ENCODE data around the gene GALNT2. TPM values are rescaled to one million over a fixed set of nuclear protein-coding genes. Genes with fewer than 3 reads are reported as not detected.

GALNT2 gene
- polyA plus RNA-seq, 3 donors = 19.6 to 25.6 (median 23.4) TPM

- H3K4me1 Mint-ChIP-seq = peaks cover 57% of the 10 kb centered on the region
- WGBS (ENCODE audit: insufficient coverage) = 90% methylated on average over 2 of the region's 5 CpGs
- no peak overlapping the region for H3K27ac ChIP-seq (ENCODE audit: low read depth in 1 of 2, low read length in 2 of 2)
- H3K4me3 Mint-ChIP-seq = no peak overlapping the region
- no peaks in the 10 kb centered on the region for H3K9me3 ChIP-seq (replicated peaks in 1 of 2; ENCODE audit: control insufficient read depth in 1 of 2, insufficient read depth in 1 of 2, low read length in 2 of 2)
- H3K4me2 ChIP-seq (replicated peaks; ENCODE audit: extremely low read depth, low read length, poor library complexity, severe bottlenecking) = no peak overlapping the region
- H3K9ac ChIP-seq (ENCODE audit: insufficient read depth, low read length, poor library complexity, severe bottlenecking) = no peak overlapping the region
- H3K27me3 Mint-ChIP-seq (ENCODE audit: low read depth in 3 of 3) = no peaks in the 10 kb centered on the region
- peaks cover 6 to 11% of the 10 kb centered on the region in 2 donors for H3K36me3 Mint-ChIP-seq
- no peak overlapping the region for H2AFZ ChIP-seq (ENCODE audit: insufficient read depth, low read depth, low read length, poor library complexity, severe bottlenecking)
- intact Hi-C loops (cut with micrococcal nuclease) = loop anchor here in 1 of 2 donors (5.0 kb wide), 1 partner anchor 36 kb away; the partner anchor contains the start of gene GALNT2
- H3K27me3 ChIP-seq (ENCODE audit: control insufficient read depth in 2 of 2, insufficient read depth in 2 of 2, low read length in 2 of 2) = no peaks in the 10 kb centered on the region
- H3K36me3 ChIP-seq (replicated peaks in 1 of 2; ENCODE audit: control insufficient read depth in 1 of 2, insufficient read depth in 2 of 2, low read length in 2 of 2) = no peaks in the 10 kb centered on the region
- peak overlapping the region in 2 of 7 donors; percentile 11 to 57 for H3K27ac Mint-ChIP-seq
- DNase-seq = no peak
- peaks cover 41 to 53% of the 10 kb centered on the region in 2 donors for H3K4me1 ChIP-seq (ENCODE audit: control insufficient read depth in 1 of 2, insufficient read depth in 2 of 2, low read length in 2 of 2)
- TF ChIP-seq, protein P1, sequence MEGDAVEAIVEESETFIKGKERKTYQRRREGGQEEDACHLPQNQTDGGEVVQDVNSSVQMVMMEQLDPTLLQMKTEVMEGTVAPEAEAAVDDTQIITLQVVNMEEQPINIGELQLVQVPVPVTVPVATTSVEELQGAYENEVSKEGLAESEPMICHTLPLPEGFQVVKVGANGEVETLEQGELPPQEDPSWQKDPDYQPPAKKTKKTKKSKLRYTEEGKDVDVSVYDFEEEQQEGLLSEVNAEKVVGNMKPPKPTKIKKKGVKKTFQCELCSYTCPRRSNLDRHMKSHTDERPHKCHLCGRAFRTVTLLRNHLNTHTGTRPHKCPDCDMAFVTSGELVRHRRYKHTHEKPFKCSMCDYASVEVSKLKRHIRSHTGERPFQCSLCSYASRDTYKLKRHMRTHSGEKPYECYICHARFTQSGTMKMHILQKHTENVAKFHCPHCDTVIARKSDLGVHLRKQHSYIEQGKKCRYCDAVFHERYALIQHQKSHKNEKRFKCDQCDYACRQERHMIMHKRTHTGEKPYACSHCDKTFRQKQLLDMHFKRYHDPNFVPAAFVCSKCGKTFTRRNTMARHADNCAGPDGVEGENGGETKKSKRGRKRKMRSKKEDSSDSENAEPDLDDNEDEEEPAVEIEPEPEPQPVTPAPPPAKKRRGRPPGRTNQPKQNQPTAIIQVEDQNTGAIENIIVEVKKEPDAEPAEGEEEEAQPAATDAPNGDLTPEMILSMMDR (IDR thresholded peaks at IDR 0.05) = no peak
- H4K20me1 ChIP-seq (ENCODE audit: insufficient read depth, low read length) = peaks cover 99% of the 10 kb centered on the region
- H3K79me2 ChIP-seq (ENCODE audit: insufficient read depth, low read length) = peaks cover 90% of the 10 kb centered on the region
- no peak overlapping the region for H3K4me3 ChIP-seq (replicated peaks in 1 of 3; ENCODE audit: low read depth in 2 of 3, low read length in 3 of 3)
- no peaks in the 10 kb centered on the region for H3K9me3 Mint-ChIP-seq
Measured at GRCh38 chr1:230103306-230104173, 36.5 kb downstream of the GALNT2 start.

DNA sequence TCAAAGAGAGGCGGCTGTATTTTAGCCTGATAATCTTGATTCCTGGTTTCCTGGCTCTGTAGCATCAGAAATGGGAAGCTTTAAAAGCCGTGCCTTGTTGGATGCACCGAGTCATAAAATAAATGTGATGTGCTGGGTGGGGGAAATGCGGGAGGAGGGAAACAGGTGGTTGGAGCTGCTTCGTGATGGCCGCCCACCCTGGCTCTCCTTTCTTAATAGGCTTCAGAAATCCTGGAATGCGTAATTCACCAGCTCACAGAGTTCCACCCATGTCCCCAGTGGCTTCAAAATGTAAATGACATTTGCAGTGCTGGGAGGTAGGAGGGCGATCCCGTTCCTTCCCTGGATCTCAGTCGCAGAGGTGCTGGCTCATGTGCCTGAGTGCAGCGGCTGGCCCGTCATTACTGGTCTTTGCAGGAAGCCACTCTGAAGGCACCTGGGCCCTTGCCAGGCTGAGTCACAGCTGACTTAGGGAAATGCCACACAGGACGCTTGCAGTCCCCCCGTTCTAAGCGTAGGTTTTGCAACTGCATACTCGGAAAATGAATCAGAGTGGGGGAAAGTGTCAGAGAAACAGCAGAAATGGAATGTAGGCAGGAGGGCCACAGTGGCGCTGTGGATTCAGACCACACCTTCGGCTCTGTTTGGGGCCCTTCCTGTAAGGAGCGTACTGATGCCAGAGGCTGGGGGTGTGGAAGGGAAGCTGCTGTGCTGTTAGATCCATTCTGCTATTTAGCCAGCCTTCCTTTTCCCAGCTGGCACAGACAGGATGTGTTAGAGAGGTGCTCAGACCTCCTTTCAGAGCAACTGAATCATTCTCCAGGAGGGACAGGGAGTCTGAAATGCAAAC is 37.6 kb downstream of the GALNT2 start:
- Histone ChIP-seq H3K27ac (ENCODE audit: low read depth in 1 of 2, low read length in 2 of 2) (peak overlapping the region; percentile 9 to 65), H3K4me1 (ENCODE audit: control insufficient read depth in 1 of 2, insufficient read depth in 2 of 2, low read length in 2 of 2) (peaks cover 41 to 53% of the 10 kb centered on the region in 2 donors), H2AFZ (ENCODE audit: insufficient read depth, low read depth, low read length, poor library complexity, severe bottlenecking) (no peak overlapping the region), H3K9me3 (replicated peaks in 1 of 2; ENCODE audit: control insufficient read depth in 1 of 2, insufficient read depth in 1 of 2, low read length in 2 of 2) (no peaks in the 10 kb centered on the region), H3K27me3 (ENCODE audit: control insufficient read depth in 2 of 2, insufficient read depth in 2 of 2, low read length in 2 of 2) (no peaks in the 10 kb centered on the region), H3K4me2 (replicated peaks; ENCODE audit: extremely low read depth, low read length, poor library complexity, severe bottlenecking) (peak overlapping the region; percentile 59), H3K9ac (ENCODE audit: insufficient read depth, low read length, poor library complexity, severe bottlenecking) (no peak overlapping the region), H3K36me3 (replicated peaks in 1 of 2; ENCODE audit: control insufficient read depth in 1 of 2, insufficient read depth in 2 of 2, low read length in 2 of 2) (no peaks in the 10 kb centered on the region), H3K79me2 (ENCODE audit: insufficient read depth, low read length) (peaks cover 89% of the 10 kb centered on the region), H4K20me1 (ENCODE audit: insufficient read depth, low read length) (peaks cover 99% of the 10 kb centered on the region), H3K4me3 (replicated peaks in 1 of 3; ENCODE audit: low read depth in 2 of 3, low read length in 3 of 3) (peak overlapping the region in 1 of 3 experiments; percentile 51)
- WGBS (ENCODE audit: insufficient coverage) = 6% methylated on average over 18 of the region's 19 CpGs
- TF ChIP-seq, protein P1 (IDR thresholded peaks at IDR 0.05) = no peak
- intact Hi-C loops (cut with micrococcal nuclease) = loop anchor here in 1 of 2 donors (5.0 kb wide), 2 partner anchors 37 to 43 kb away; partner anchors contain the start of gene GALNT2
- DNase-seq = peak; percentile 79 to 96 (median 87)
- Mint-ChIP-seq H3K27ac (peak overlapping the region; percentile 40 to 92 (median 85)), H3K4me1 (peaks cover 60% of the 10 kb centered on the region), H3K9me3 (no peaks in the 10 kb centered on the region), H3K36me3 (peaks cover 8% of the 10 kb centered on the region in 2 donors), H3K27me3 (ENCODE audit: low read depth in 3 of 3) (peaks cover 0 to 3% (median 0%) of the 10 kb centered on the region in 3 donors), H3K4me3 (peak overlapping the region; percentile 9 to 73)

Measured in CD14-positive monocyte (primary cell).